Stomach (tissue), 9 donors: ENCODE data around the gene ORMDL3. TPM values are rescaled to one million over a fixed set of nuclear protein-coding genes. Genes with fewer than 3 reads are reported as not detected.
A peak's percentile ranks its signal among the peaks of the same experiment; 100 is the strongest.

ENCODE experiments used
- DNase-seq, 2 donors: peaks; one replicate each; pipeline versions ENCODE4 v3.0.0 to v3.0.0-alpha.2; 2013 to 2019
- H3K27ac ChIP-seq, 5 donors: fragments of 200-600 bp in 4 of 5; sonication (generic) in 4 of 5; one replicate each; pipeline ENCODE4 v1.5.1; 2013 to 2019; ENCODE audit warnings: mild to moderate bottlenecking in 1 of 5, moderate library complexity in 1 of 5
- H3K27me3 ChIP-seq, 3 donors: fragments of 200-600 bp; sonication (generic); one replicate each; pipeline ENCODE4 v1.5.1; 2017 to 2019; ENCODE audit warnings: mixed run types in 1 of 3
- H3K36me3 ChIP-seq, 4 donors: fragments of 200-600 bp; sonication (generic); 1 replicate in 3 of 4; 2 replicates in 1 of 4; pipeline ENCODE4 v1.5.1; 2016 to 2019
- H3K4me1 ChIP-seq, 4 donors: fragments of 200-600 bp; sonication (generic); one replicate each; pipeline ENCODE4 v1.5.1; 2016 to 2019
- H3K4me3 ChIP-seq, 4 donors: fragments of 200-600 bp; sonication (generic) in 3 of 4; one replicate each; pipeline ENCODE4 v1.5.1; 2016 to 2019; ENCODE audit warnings: mild to moderate bottlenecking in 1 of 4
- H3K9me3 ChIP-seq, 4 donors: fragments of 200-600 bp; sonication (generic); one replicate each; pipeline ENCODE4 v1.5.1; 2016 to 2019
- EP300 ChIP-seq: sonication (generic); formaldehyde crosslinking; IDR thresholded peaks from one replicate; pipeline ENCODE4 v1.6.1; 2017; ENCODE audit warnings: antibody characterized with exemption
- POLR2A ChIP-seq, 4 donors: fragments of 450-650 bp; IDR thresholded peaks; one replicate each; pipeline ENCODE4 v1.6.1; 2016; ENCODE audit warnings: antibody characterized with exemption in 4 of 4, control low read depth in 2 of 4, mild to moderate bottlenecking in 1 of 4, moderate library complexity in 1 of 4
- POLR2AphosphoS5 ChIP-seq, 3 donors: sonication (generic); formaldehyde crosslinking; IDR thresholded peaks; one replicate each; pipeline ENCODE4 v1.6.1; 2016; ENCODE audit warnings: antibody characterized with exemption in 3 of 3
- WGBS, 5 donors: extraction: QIAGEN DNeasy Blood & Tissue Kit in 3 of 5; methylation state at CpG; one replicate each; pipeline versions ENCODE4 v1.1.5 to v1.1.7; 2013 to 2018; 5-methylcytosine and 5-hydroxymethylcytosine counted together
- intact Hi-C: fragments of 100-400 bp; cut with DNase I; formaldehyde crosslinking; loops from one replicate; pipeline ENCODE4 v1.15.1; 2023; ENCODE audit warnings: low total_unique reads
- polyA plus RNA-seq, 3 donors: library from polyadenylated mRNA; stranded (reverse); fragments of 200-250 nt; gene quantifications; one replicate each; pipeline ENCODE4 v1.2.3, GENCODE V29; 2013
- total RNA-seq, 5 donors: library from RNA; depleted of rRNA; stranded (reverse); fragments of >200 nt; gene quantifications; one replicate each; pipeline versions ENCODE4 v1.1.0 to v1.2.3, GENCODE V29; 2014 to 2016
- TF ChIP-seq, protein P1 (sequence below), 7 experiments: fragments of 450-650 bp in 4 of 7; fragments of 200-600 bp in 3 of 7; sonication (generic) in 3 of 7; IDR thresholded peaks; one replicate each; pipeline ENCODE4 v1.5.1; 2016 to 2019; ENCODE audit warnings: antibody characterized with exemption in 7 of 7, control low read depth in 2 of 7, mild to moderate bottlenecking in 1 of 7
- donor health status: healthy with polysubstance abuse.
- donor health status: Bipolar disorder and iron deficiency.
- donor health status: healthy.

ORMDL3 gene
- total and polyA plus RNA-seq, 8 donors: 16.5 to 117 (median 50.2) TPM

DNA sequence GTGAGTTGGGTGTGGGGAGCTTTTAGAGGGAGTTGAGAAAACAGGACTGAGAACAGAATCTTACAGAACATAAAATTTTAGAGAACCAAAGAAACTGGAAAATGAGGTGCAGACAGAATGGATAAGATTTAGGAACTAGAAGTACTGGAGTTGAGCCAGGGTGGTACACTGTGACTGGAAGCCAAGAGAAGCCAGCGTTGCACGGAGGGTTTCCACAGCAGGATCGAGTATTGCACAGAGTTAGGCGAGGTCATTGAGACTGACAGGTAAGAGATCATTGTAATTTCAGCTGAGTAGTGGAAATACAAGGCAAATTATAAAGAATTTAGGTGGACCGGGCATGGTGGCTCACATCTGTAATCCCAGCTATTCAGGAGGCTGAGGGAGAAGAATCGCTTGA, 42.0 kb upstream of the ORMDL3 start:
- intact Hi-C loops: no loop called here
- DNase-seq: no peak
- Histone ChIP-seq H3K36me3 (no peaks in the 10 kb centered on the region), H3K4me1 (peaks cover 0 to 9% (median 0%) of the 10 kb centered on the region in 4 donors), H3K27ac (no peak overlapping the region), H3K4me3 (no peak overlapping the region), H3K9me3 (no peaks in the 10 kb centered on the region), H3K27me3 (peaks cover 0 to 36% (median 0%) of the 10 kb centered on the region in 3 donors)
- 70 to 78% (median 76%) methylated on average over 6 of the region's 6 CpGs for WGBS, 5 donors
- TF ChIP-seq POLR2AphosphoS5 (IDR thresholded peaks at IDR 0.05) (no peak), EP300 (no peak)

DNA sequence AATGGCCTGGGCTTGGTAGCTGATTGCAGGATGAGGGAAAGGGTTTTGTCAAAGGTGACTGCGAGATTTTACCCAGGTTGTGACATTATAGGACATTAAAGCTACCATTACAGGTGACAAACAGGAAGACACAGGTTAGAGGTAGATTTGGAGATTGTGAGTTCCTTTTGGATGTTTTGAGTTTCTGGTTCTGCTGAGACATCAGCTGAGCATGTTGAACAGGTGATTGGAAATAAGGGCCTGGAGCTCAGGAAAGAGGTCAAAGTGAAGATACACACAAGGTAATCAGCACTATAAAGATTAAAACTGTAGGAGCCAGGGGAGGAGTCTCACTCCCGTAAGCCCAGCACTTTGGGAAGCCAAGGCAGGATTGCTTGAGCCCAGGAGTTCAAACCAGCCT, 41.4 kb upstream of the ORMDL3 start:
- DNase-seq: no peak
- peaks cover 0 to 9% (median 0%) of the 10 kb centered on the region in 4 donors for H3K4me1 ChIP-seq
- H3K27me3 ChIP-seq: peaks cover 0 to 33% (median 0%) of the 10 kb centered on the region in 3 donors
- no peak overlapping the region for H3K27ac ChIP-seq
- TF ChIP-seq POLR2AphosphoS5 (IDR thresholded peaks at IDR 0.05) (no peak), POLR2A (IDR thresholded peaks at IDR 0.05) (no peak), EP300 (no peak)
- TF ChIP-seq, protein P1, sequence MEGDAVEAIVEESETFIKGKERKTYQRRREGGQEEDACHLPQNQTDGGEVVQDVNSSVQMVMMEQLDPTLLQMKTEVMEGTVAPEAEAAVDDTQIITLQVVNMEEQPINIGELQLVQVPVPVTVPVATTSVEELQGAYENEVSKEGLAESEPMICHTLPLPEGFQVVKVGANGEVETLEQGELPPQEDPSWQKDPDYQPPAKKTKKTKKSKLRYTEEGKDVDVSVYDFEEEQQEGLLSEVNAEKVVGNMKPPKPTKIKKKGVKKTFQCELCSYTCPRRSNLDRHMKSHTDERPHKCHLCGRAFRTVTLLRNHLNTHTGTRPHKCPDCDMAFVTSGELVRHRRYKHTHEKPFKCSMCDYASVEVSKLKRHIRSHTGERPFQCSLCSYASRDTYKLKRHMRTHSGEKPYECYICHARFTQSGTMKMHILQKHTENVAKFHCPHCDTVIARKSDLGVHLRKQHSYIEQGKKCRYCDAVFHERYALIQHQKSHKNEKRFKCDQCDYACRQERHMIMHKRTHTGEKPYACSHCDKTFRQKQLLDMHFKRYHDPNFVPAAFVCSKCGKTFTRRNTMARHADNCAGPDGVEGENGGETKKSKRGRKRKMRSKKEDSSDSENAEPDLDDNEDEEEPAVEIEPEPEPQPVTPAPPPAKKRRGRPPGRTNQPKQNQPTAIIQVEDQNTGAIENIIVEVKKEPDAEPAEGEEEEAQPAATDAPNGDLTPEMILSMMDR (IDR thresholded peaks at IDR 0.05): no peak
- intact Hi-C loops: no loop called here
- no peaks in the 10 kb centered on the region for H3K36me3 ChIP-seq
- H3K4me3 ChIP-seq: no peak overlapping the region
- no peaks in the 10 kb centered on the region for H3K9me3 ChIP-seq
- WGBS, 5 donors: 56 to 76% (median 71%) methylated on average over 2 of the region's 2 CpGs

DNA sequence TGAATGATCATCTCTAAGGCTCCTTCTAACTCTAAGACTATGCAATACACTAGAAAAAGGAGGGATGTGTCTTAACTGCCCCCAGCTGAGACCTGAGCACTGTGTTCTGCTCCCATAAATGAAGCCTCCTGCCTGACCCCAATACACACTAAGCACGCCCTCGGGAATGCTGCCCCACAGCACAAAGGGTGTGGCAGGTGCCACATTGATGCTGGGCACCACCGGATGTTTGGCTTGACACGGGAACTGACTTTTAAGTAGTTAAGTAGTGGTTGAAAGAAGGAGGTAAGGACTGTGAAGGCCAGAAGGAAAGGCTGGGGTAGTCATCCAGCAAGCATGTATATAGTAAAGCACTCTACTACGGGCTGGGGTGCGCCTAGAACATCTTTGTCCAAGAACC, 39.4 kb upstream of the ORMDL3 start:
- Histone ChIP-seq H3K36me3 (no peaks in the 10 kb centered on the region), H3K27ac (peak overlapping the region in 1 of 5 donors; percentile 1), H3K27me3 (peaks cover 0 to 37% (median 0%) of the 10 kb centered on the region in 3 donors), H3K4me3 (no peak overlapping the region), H3K9me3 (no peaks in the 10 kb centered on the region), H3K4me1 (peaks cover 0 to 9% (median 0%) of the 10 kb centered on the region in 4 donors)
- TF ChIP-seq EP300: no peak
- TF ChIP-seq, protein P1 (IDR thresholded peaks at IDR 0.05): no peak
- no peak for DNase-seq
- 56 to 66% (median 64%) methylated on average over 6 of the region's 6 CpGs for WGBS, 5 donors
- intact Hi-C loops: no loop called here

DNA sequence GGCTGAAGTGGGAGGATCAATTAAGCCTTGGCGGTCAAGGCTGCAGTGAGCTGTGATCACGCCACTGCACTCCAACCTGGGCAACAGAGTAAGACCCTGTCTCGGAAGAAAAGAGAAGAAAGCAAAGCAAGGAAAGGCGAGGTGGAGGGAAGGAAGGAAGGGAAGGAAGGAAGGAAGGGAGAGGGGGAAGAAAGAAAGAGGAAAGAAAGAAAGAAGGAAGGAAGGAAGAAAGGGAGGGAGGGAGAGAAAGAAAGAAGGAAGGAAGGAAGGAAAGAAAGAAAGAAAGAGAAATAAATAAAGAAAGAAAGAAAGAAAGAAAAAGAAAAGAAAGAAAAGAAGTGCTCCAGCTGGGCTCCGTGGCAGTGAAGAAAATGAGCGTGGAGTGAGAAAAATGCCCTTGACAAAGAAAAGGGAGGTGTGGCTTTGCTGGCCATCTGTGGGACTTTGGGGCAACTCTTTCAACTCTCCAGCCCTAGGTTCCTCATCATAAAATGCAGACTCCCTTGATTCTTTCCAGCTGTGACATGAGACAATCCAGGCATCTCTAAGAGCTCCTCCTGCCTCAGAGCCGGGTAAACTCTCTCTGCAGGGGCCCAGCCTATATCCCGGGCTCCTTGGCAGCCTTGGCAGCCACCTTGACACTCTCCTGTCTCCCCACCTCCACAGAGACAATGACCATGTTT, 37.8 kb upstream of the ORMDL3 start:
- no peaks in the 10 kb centered on the region for H3K9me3 ChIP-seq
- intact Hi-C loops: no loop called here
- TF ChIP-seq, protein P1 (IDR thresholded peaks at IDR 0.05): no peak
- TF ChIP-seq POLR2A (IDR thresholded peaks at IDR 0.05) (no peak), POLR2AphosphoS5 (IDR thresholded peaks at IDR 0.05) (no peak), EP300 (no peak)
- no peak overlapping the region for H3K4me3 ChIP-seq
- H3K36me3 ChIP-seq: no peaks in the 10 kb centered on the region
- DNase-seq: no peak
- peaks cover 0 to 21% (median 0%) of the 10 kb centered on the region in 3 donors for H3K27me3 ChIP-seq
- WGBS, 5 donors: 63 to 73% (median 67%) methylated on average over 8 of the region's 8 CpGs
- no peak overlapping the region for H3K27ac ChIP-seq
- H3K4me1 ChIP-seq: peaks cover 0 to 12% (median 4%) of the 10 kb centered on the region in 4 donors

DNA sequence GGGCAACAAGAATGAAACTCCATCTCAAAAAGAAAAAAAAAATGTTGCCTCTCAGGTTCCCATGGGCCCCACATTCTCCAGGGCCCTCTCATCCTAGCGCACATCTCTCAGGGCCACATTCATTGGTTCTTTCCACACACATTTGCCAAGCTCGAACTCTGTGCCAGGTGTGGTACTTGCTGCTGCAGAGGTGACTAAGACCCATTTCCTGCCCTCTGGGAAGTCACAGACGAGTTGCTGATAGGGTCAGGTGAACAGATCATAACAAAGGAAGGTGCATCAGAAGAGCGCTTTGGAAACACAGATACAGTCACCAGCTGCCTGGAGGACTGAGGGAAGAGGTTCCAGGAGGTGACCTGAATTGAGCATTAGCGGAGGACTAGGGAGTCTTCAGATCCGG, 36.4 kb upstream of the ORMDL3 start:
- peaks cover 0 to 19% (median 7%) of the 10 kb centered on the region in 4 donors for H3K4me1 ChIP-seq
- H3K27ac ChIP-seq: no peak overlapping the region
- no peak for DNase-seq
- H3K27me3 ChIP-seq: peaks cover 0 to 18% (median 0%) of the 10 kb centered on the region in 3 donors
- no peaks in the 10 kb centered on the region for H3K9me3 ChIP-seq
- H3K36me3 ChIP-seq: no peaks in the 10 kb centered on the region
- TF ChIP-seq POLR2A (IDR thresholded peaks at IDR 0.05) (no peak), POLR2AphosphoS5 (IDR thresholded peaks at IDR 0.05) (no peak), EP300 (no peak)
- TF ChIP-seq, protein P1 (IDR thresholded peaks at IDR 0.05): no peak
- WGBS, 5 donors: 64 to 77% (median 72%) methylated on average over 6 of the region's 6 CpGs
- no peak overlapping the region for H3K4me3 ChIP-seq
- intact Hi-C loops: no loop called here
